Testis (tissue), 2 donors: ENCODE data around the gene DUSP8.
"Not testable (repeated sequence)": the region's sequence is repeated elsewhere in the genome, so short reads cannot be mapped to it uniquely, and the experiment has no call there.

Experiments used
- CTCF ChIP-seq, 3 experiments: fragments of 450-650 bp in 2 of 3; fragments of 200-600 bp in 1 of 3; sonication (generic) in 1 of 3; IDR thresholded peaks; one replicate each; pipeline ENCODE4 v1.5.1; 2016 to 2019; ENCODE audit warnings: antibody characterized with exemption in 3 of 3, mild to moderate bottlenecking in 2 of 3, moderate library complexity in 1 of 3
- POLR2A ChIP-seq: fragments of 450-650 bp; IDR thresholded peaks from one replicate; pipeline ENCODE4 v1.6.1; 2017; ENCODE audit warnings: antibody characterized with exemption, mild to moderate bottlenecking, moderate library complexity

GRCh38 chr11:1596576-1597121, 24.6 kb upstream of the DUSP8 start:
- TF ChIP-seq CTCF (IDR thresholded peaks at IDR 0.05); POLR2A: not testable (repeated sequence)
